Keratinocyte (primary cell): ENCODE results near the gene MALRD1. TPM values are rescaled to one million over a fixed set of nuclear protein-coding genes. Genes with fewer than 3 reads are reported as not detected.

Experiments
- DNase-seq: peaks from one replicate; pipeline ENCODE4 v3.0.0-alpha.2; 2011; ENCODE audit warnings: low read depth, missing footprints, low spot score
- FAIRE-seq: peaks from 2 replicates; lab custom pipeline; 2011; peaks lifted over from hg19 to GRCh38; lab: Jason Lieb, UNC
- H2AFZ ChIP-seq: 2 replicates; pipeline ENCODE4 v1.6.0; 2012; ENCODE audit warnings: low read length, control low read depth, inconsistent platforms; ENCODE audit not compliant: control insufficient read depth
- H3K27ac ChIP-seq: 2 replicates; pipeline ENCODE4 v1.5.1; 2011; ENCODE audit warnings: low read length; ENCODE audit not compliant: control insufficient read depth, insufficient read depth
- H3K27me3 ChIP-seq: 3 replicates; pipeline ENCODE4 v1.6.0; 2011; ENCODE audit warnings: low read length; ENCODE audit not compliant: control insufficient read depth, insufficient read depth; ENCODE audit errors: extremely low read depth
- H3K36me3 ChIP-seq, 2 experiments: 2 replicates in 1 of 2; 3 replicates in 1 of 2; pipeline ENCODE4 v1.5.1; 2011; ENCODE audit warnings: low read length in 2 of 2, mild to moderate bottlenecking in 1 of 2; ENCODE audit not compliant: control insufficient read depth in 2 of 2, insufficient read depth in 2 of 2; ENCODE audit errors: extremely low read depth in 1 of 2
- H3K4me1 ChIP-seq: 3 replicates; pipeline ENCODE4 v1.5.1; 2011; ENCODE audit warnings: low read length; ENCODE audit not compliant: control insufficient read depth, insufficient read depth; ENCODE audit errors: extremely low read depth
- H3K4me2 ChIP-seq: 3 replicates; pipeline ENCODE4 v1.6.0; 2011; ENCODE audit warnings: low read depth, low read length; ENCODE audit not compliant: control insufficient read depth, insufficient read depth; ENCODE audit errors: extremely low read depth
- H3K4me3 ChIP-seq, 3 experiments: fragments of 200-600 bp in 1 of 3; sonication (generic) in 1 of 3; 2 replicates in 2 of 3; 3 replicates in 1 of 3; pipeline ENCODE4 v1.5.1; 2011 to 2016; ENCODE audit warnings: low read length in 3 of 3, mild to moderate bottlenecking in 3 of 3, control low read depth in 2 of 3, inconsistent platforms in 1 of 3, low read depth in 1 of 3, mixed read lengths in 1 of 3, mixed run types in 1 of 3, moderate library complexity in 1 of 3; ENCODE audit not compliant: control insufficient read depth in 2 of 3, insufficient read depth in 2 of 3; ENCODE audit errors: extremely low read depth in 1 of 3
- H3K79me2 ChIP-seq: 2 replicates; pipeline ENCODE4 v1.6.0; 2012; ENCODE audit warnings: low read length; ENCODE audit not compliant: control insufficient read depth, insufficient read depth
- H3K9ac ChIP-seq: 3 replicates; pipeline ENCODE4 v1.6.0; 2011; ENCODE audit warnings: low read length; ENCODE audit not compliant: control insufficient read depth, insufficient read depth; ENCODE audit errors: extremely low read depth
- H3K9me1 ChIP-seq: 3 replicates; pipeline ENCODE4 v1.6.0; 2011; ENCODE audit warnings: low read length; ENCODE audit not compliant: control insufficient read depth, insufficient read depth; ENCODE audit errors: extremely low read depth
- H3K9me3 ChIP-seq: 2 replicates; pipeline ENCODE4 v1.5.1; 2012; ENCODE audit warnings: low read depth, low read length; ENCODE audit not compliant: control insufficient read depth
- H4K20me1 ChIP-seq: 3 replicates; pipeline ENCODE4 v1.6.0; 2011; ENCODE audit warnings: low read length; ENCODE audit not compliant: control insufficient read depth, insufficient read depth; ENCODE audit errors: extremely low read depth
- EZH2 ChIP-seq: IDR thresholded peaks from one replicate; pipeline ENCODE4 v1.6.1; 2012; ENCODE audit warnings: inconsistent platforms, mild to moderate bottlenecking, low read length, moderate library complexity
- dilution Hi-C: fragments of 300-500 bp; cut with MboI; formaldehyde crosslinking; loops from one replicate; pipeline ENCODE4 v1.7.0; 2020; ENCODE audit warnings: low sequenced_read_pairs; ENCODE audit not compliant: extremely low pct_ligation_motif_present
- polyA plus RNA-seq, 5 experiments: library from polyadenylated mRNA; depleted of rRNA in 3 of 5; stranded (reverse) in 3 of 5; stranded (forward) in 1 of 5; unstranded in 1 of 5; fragments of >200 nt; gene quantifications; 1 replicate in 1 of 5; 2 replicates in 3 of 5; 3 replicates in 1 of 5; pipeline versions ENCODE4 v1.2.1 to v1.2.3, GENCODE V29; 2011 to 2012; ENCODE audit warnings: missing spikeins in 2 of 5, low read depth in 1 of 5, low replicate concordance in 1 of 5
- TF ChIP-seq, protein P1 (sequence below), 3 experiments: IDR thresholded peaks in 1 of 3; conservative IDR thresholded peaks in 1 of 3; optimal IDR thresholded peaks in 1 of 3; 2 replicates in 2 of 3; 3 replicates in 1 of 3; pipeline versions ENCODE3 to v1.5.1; 2011; ENCODE audit warnings: low read length in 3 of 3, mild to moderate bottlenecking in 3 of 3, moderate library complexity in 2 of 3, control low read depth in 1 of 3, inconsistent platforms in 1 of 3; ENCODE audit not compliant: insufficient read depth in 2 of 3; ENCODE audit errors: extremely low read depth in 1 of 3

Gene MALRD1
- polyA plus RNA-seq, 1 donor (not counting 4 experiments of a cell fraction or from before 2014, with no cell fraction given) = not detected

GRCh38 chr10:19212590-19212989 lies 164.0 kb downstream of the MALRD1 start:
- dilution Hi-C loops = no loop called here
- Histone ChIP-seq H3K4me2 (no peak overlapping the region), H3K9me1 (no peaks in the 10 kb centered on the region), H3K79me2 (no peaks in the 10 kb centered on the region), H3K36me3 (no peaks in the 10 kb centered on the region), H3K27ac (no peak overlapping the region), H3K27me3 (no peaks in the 10 kb centered on the region), H3K4me1 (no peaks in the 10 kb centered on the region), H2AFZ (no peak overlapping the region), H3K9ac (no peak overlapping the region), H4K20me1 (no peaks in the 10 kb centered on the region), H3K4me3 (no peak overlapping the region), H3K9me3 (no peaks in the 10 kb centered on the region)
- FAIRE-seq (no peak), DNase-seq (no peak)
- TF ChIP-seq, protein P1, sequence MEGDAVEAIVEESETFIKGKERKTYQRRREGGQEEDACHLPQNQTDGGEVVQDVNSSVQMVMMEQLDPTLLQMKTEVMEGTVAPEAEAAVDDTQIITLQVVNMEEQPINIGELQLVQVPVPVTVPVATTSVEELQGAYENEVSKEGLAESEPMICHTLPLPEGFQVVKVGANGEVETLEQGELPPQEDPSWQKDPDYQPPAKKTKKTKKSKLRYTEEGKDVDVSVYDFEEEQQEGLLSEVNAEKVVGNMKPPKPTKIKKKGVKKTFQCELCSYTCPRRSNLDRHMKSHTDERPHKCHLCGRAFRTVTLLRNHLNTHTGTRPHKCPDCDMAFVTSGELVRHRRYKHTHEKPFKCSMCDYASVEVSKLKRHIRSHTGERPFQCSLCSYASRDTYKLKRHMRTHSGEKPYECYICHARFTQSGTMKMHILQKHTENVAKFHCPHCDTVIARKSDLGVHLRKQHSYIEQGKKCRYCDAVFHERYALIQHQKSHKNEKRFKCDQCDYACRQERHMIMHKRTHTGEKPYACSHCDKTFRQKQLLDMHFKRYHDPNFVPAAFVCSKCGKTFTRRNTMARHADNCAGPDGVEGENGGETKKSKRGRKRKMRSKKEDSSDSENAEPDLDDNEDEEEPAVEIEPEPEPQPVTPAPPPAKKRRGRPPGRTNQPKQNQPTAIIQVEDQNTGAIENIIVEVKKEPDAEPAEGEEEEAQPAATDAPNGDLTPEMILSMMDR (optimal IDR thresholded peaks at IDR 0.05 in 1 of 3, IDR thresholded peaks at IDR 0.05 in 1 of 3, conservative IDR thresholded peaks at IDR 0.05 in 1 of 3; ENCODE audit: extremely low read depth in 1 of 3, insufficient read depth in 2 of 3, low read length in 3 of 3) = no peak
- TF ChIP-seq EZH2 = no peak

DNA sequence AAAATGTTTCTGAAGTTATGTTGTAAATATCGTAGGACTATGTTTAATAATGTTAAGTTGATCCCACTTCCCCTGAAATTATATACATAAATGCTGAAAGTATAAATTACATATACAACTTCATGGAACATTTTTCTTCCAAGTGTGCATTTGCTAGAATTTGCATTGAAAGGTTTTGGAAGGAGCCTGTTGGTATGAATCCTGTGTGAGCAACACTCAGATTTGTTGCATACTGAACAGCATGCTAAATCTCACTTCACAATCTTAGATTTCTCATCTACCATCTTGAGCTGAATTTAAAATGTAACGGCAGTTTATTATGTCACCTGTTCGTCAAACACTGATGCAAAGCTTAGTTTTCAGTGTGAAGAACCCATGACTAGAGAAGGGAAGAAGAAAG lies 172.6 kb downstream of the MALRD1 start:
- H3K4me2 ChIP-seq = no peak overlapping the region
- no peak overlapping the region for H2AFZ ChIP-seq
- H3K9me1 ChIP-seq = no peaks in the 10 kb centered on the region
- TF ChIP-seq EZH2 = no peak
- TF ChIP-seq, protein P1 (optimal IDR thresholded peaks at IDR 0.05 in 1 of 3, IDR thresholded peaks at IDR 0.05 in 1 of 3, conservative IDR thresholded peaks at IDR 0.05 in 1 of 3; ENCODE audit: extremely low read depth in 1 of 3, insufficient read depth in 2 of 3, low read length in 3 of 3) = no peak
- H3K9me3 ChIP-seq = no peaks in the 10 kb centered on the region
- H3K4me1 ChIP-seq = no peaks in the 10 kb centered on the region
- H3K4me3 ChIP-seq = no peak overlapping the region
- no peak for FAIRE-seq
- no peak overlapping the region for H3K27ac ChIP-seq
- H3K9ac ChIP-seq = no peak overlapping the region
- dilution Hi-C loops = no loop called here
- H3K27me3 ChIP-seq = no peaks in the 10 kb centered on the region
- no peak for DNase-seq
- no peaks in the 10 kb centered on the region for H3K79me2 ChIP-seq
- no peaks in the 10 kb centered on the region for H4K20me1 ChIP-seq
- no peaks in the 10 kb centered on the region for H3K36me3 ChIP-seq
